Keratinocyte (primary cell): ENCODE results near the gene PRG2. TPM values are rescaled to one million over a fixed set of nuclear protein-coding genes. Genes with fewer than 3 reads are reported as not detected.

Experiments used
- DNase-seq: peaks from one replicate; pipeline ENCODE4 v3.0.0-alpha.2; 2011; ENCODE audit warnings: low read depth, missing footprints, low spot score
- FAIRE-seq: peaks from 2 replicates; lab custom pipeline; 2011; peaks lifted over from hg19 to GRCh38; lab: Jason Lieb, UNC
- H2AFZ ChIP-seq: 2 replicates; pipeline ENCODE4 v1.6.0; 2012; ENCODE audit warnings: low read length, control low read depth, inconsistent platforms; ENCODE audit not compliant: control insufficient read depth
- H3K27ac ChIP-seq: 2 replicates; pipeline ENCODE4 v1.5.1; 2011; ENCODE audit warnings: low read length; ENCODE audit not compliant: control insufficient read depth, insufficient read depth
- H3K27me3 ChIP-seq: 3 replicates; pipeline ENCODE4 v1.6.0; 2011; ENCODE audit warnings: low read length; ENCODE audit not compliant: control insufficient read depth, insufficient read depth; ENCODE audit errors: extremely low read depth
- H3K36me3 ChIP-seq, 2 experiments: 2 replicates in 1 of 2; 3 replicates in 1 of 2; pipeline ENCODE4 v1.5.1; 2011; ENCODE audit warnings: low read length in 2 of 2, mild to moderate bottlenecking in 1 of 2; ENCODE audit not compliant: control insufficient read depth in 2 of 2, insufficient read depth in 2 of 2; ENCODE audit errors: extremely low read depth in 1 of 2
- H3K4me1 ChIP-seq: 3 replicates; pipeline ENCODE4 v1.5.1; 2011; ENCODE audit warnings: low read length; ENCODE audit not compliant: control insufficient read depth, insufficient read depth; ENCODE audit errors: extremely low read depth
- H3K4me2 ChIP-seq: 3 replicates; pipeline ENCODE4 v1.6.0; 2011; ENCODE audit warnings: low read depth, low read length; ENCODE audit not compliant: control insufficient read depth, insufficient read depth; ENCODE audit errors: extremely low read depth
- H3K4me3 ChIP-seq, 3 experiments: fragments of 200-600 bp in 1 of 3; sonication (generic) in 1 of 3; 2 replicates in 2 of 3; 3 replicates in 1 of 3; pipeline ENCODE4 v1.5.1; 2011 to 2016; ENCODE audit warnings: low read length in 3 of 3, mild to moderate bottlenecking in 3 of 3, control low read depth in 2 of 3, inconsistent platforms in 1 of 3, low read depth in 1 of 3, mixed read lengths in 1 of 3, mixed run types in 1 of 3, moderate library complexity in 1 of 3; ENCODE audit not compliant: control insufficient read depth in 2 of 3, insufficient read depth in 2 of 3; ENCODE audit errors: extremely low read depth in 1 of 3
- H3K79me2 ChIP-seq: 2 replicates; pipeline ENCODE4 v1.6.0; 2012; ENCODE audit warnings: low read length; ENCODE audit not compliant: control insufficient read depth, insufficient read depth
- H3K9ac ChIP-seq: 3 replicates; pipeline ENCODE4 v1.6.0; 2011; ENCODE audit warnings: low read length; ENCODE audit not compliant: control insufficient read depth, insufficient read depth; ENCODE audit errors: extremely low read depth
- H3K9me1 ChIP-seq: 3 replicates; pipeline ENCODE4 v1.6.0; 2011; ENCODE audit warnings: low read length; ENCODE audit not compliant: control insufficient read depth, insufficient read depth; ENCODE audit errors: extremely low read depth
- H3K9me3 ChIP-seq: 2 replicates; pipeline ENCODE4 v1.5.1; 2012; ENCODE audit warnings: low read depth, low read length; ENCODE audit not compliant: control insufficient read depth
- H4K20me1 ChIP-seq: 3 replicates; pipeline ENCODE4 v1.6.0; 2011; ENCODE audit warnings: low read length; ENCODE audit not compliant: control insufficient read depth, insufficient read depth; ENCODE audit errors: extremely low read depth
- CTCF ChIP-seq, 3 experiments: IDR thresholded peaks in 1 of 3; conservative IDR thresholded peaks in 1 of 3; optimal IDR thresholded peaks in 1 of 3; 2 replicates in 2 of 3; 3 replicates in 1 of 3; pipeline versions ENCODE3 to v1.5.1; 2011; ENCODE audit warnings: low read length in 3 of 3, mild to moderate bottlenecking in 3 of 3, moderate library complexity in 2 of 3, control low read depth in 1 of 3, inconsistent platforms in 1 of 3; ENCODE audit not compliant: insufficient read depth in 2 of 3; ENCODE audit errors: extremely low read depth in 1 of 3
- EZH2 ChIP-seq: IDR thresholded peaks from one replicate; pipeline ENCODE4 v1.6.1; 2012; ENCODE audit warnings: inconsistent platforms, mild to moderate bottlenecking, low read length, moderate library complexity
- dilution Hi-C: fragments of 300-500 bp; cut with MboI; formaldehyde crosslinking; loops from one replicate; pipeline ENCODE4 v1.7.0; 2020; ENCODE audit warnings: low sequenced_read_pairs; ENCODE audit not compliant: extremely low pct_ligation_motif_present
- polyA plus RNA-seq, 5 experiments: library from polyadenylated mRNA; depleted of rRNA in 3 of 5; stranded (reverse) in 3 of 5; stranded (forward) in 1 of 5; unstranded in 1 of 5; fragments of >200 nt; gene quantifications; 1 replicate in 1 of 5; 2 replicates in 3 of 5; 3 replicates in 1 of 5; pipeline versions ENCODE4 v1.2.1 to v1.2.3, GENCODE V29; 2011 to 2012; ENCODE audit warnings: missing spikeins in 2 of 5, low read depth in 1 of 5, low replicate concordance in 1 of 5

Gene PRG2
- polyA plus RNA-seq, 1 donor (not counting 4 experiments of a cell fraction or from before 2014, with no cell fraction given): 0.09 TPM

- Histone ChIP-seq H3K9me3 (no peaks in the 10 kb centered on the region), H3K9me1 (no peaks in the 10 kb centered on the region), H3K36me3 (no peaks in the 10 kb centered on the region), H3K79me2 (no peaks in the 10 kb centered on the region), H3K4me1 (peaks cover 21% of the 10 kb centered on the region), H2AFZ (no peak overlapping the region), H3K4me3 (no peak overlapping the region), H4K20me1 (no peaks in the 10 kb centered on the region), H3K27ac (no peak overlapping the region), H3K27me3 (no peaks in the 10 kb centered on the region), H3K4me2 (no peak overlapping the region), H3K9ac (no peak overlapping the region)
- FAIRE-seq: no peak
- DNase-seq: no peak
- no peak for TF ChIP-seq EZH2
- no peak for TF ChIP-seq CTCF (optimal IDR thresholded peaks at IDR 0.05 in 1 of 3, IDR thresholded peaks at IDR 0.05 in 1 of 3, conservative IDR thresholded peaks at IDR 0.05 in 1 of 3; ENCODE audit: extremely low read depth in 1 of 3, insufficient read depth in 2 of 3, low read length in 3 of 3)
- dilution Hi-C loops: no loop called here
Observed at GRCh38 chr11:57432149-57432561, 41.7 kb upstream of the PRG2 start.

- no peak overlapping the region for H3K27ac ChIP-seq
- no peak overlapping the region for H3K4me3 ChIP-seq
- H3K9me3 ChIP-seq: no peaks in the 10 kb centered on the region
- H4K20me1 ChIP-seq: no peaks in the 10 kb centered on the region
- no peak for FAIRE-seq
- H3K4me1 ChIP-seq: peaks cover 31% of the 10 kb centered on the region
- H3K36me3 ChIP-seq: no peaks in the 10 kb centered on the region
- dilution Hi-C loops: no loop called here
- H3K9me1 ChIP-seq: no peaks in the 10 kb centered on the region
- H3K79me2 ChIP-seq: peaks cover 5% of the 10 kb centered on the region
- H2AFZ ChIP-seq: no peak overlapping the region
- no peak for TF ChIP-seq EZH2
- no peak for TF ChIP-seq CTCF (optimal IDR thresholded peaks at IDR 0.05 in 1 of 3, IDR thresholded peaks at IDR 0.05 in 1 of 3, conservative IDR thresholded peaks at IDR 0.05 in 1 of 3; ENCODE audit: extremely low read depth in 1 of 3, insufficient read depth in 2 of 3, low read length in 3 of 3)
- no peaks in the 10 kb centered on the region for H3K27me3 ChIP-seq
- no peak for DNase-seq
- H3K9ac ChIP-seq: no peak overlapping the region
- H3K4me2 ChIP-seq: no peak overlapping the region
Observed at GRCh38 chr11:57430952-57431351, 40.5 kb upstream of the PRG2 start.
